Gastroesophageal sphincter (tissue), 3 donors: ENCODE data around the gene TPD52L1.

ENCODE experiments used
- CTCF ChIP-seq, 4 experiments: fragments of 200-600 bp in 2 of 4; fragments of 450-650 bp in 2 of 4; sonication (generic) in 1 of 4; IDR thresholded peaks; one replicate each; pipeline ENCODE4 v1.5.1; 2017 to 2019; ENCODE audit warnings: antibody characterized with exemption in 4 of 4, mild to moderate bottlenecking in 2 of 4, moderate library complexity in 2 of 4
- EP300 ChIP-seq: sonication (generic); formaldehyde crosslinking; IDR thresholded peaks from one replicate; pipeline ENCODE4 v1.6.1; 2017; ENCODE audit warnings: antibody characterized with exemption, mild to moderate bottlenecking
- POLR2A ChIP-seq, 2 donors: fragments of 450-650 bp; IDR thresholded peaks; one replicate each; pipeline ENCODE4 v1.6.1; 2017; ENCODE audit warnings: antibody characterized with exemption in 2 of 2, mild to moderate bottlenecking in 2 of 2, moderate library complexity in 1 of 2

GRCh38 chr6:125306756-125307149 lies 153.2 kb downstream of the TPD52L1 start:
- TF ChIP-seq CTCF (IDR thresholded peaks at IDR 0.05) (no peak), POLR2A (IDR thresholded peaks at IDR 0.05) (no peak), EP300 (no peak)
